HG03196 (cell line): ENCODE data around the gene ANKRD11.
"Not testable (repeated sequence)": the region's sequence is repeated elsewhere in the genome, so short reads cannot be mapped to it uniquely, and the experiment has no call there.

Experiments used
- ATAC-seq: cut with Tn5 transposase; IDR thresholded peaks from one replicate; pipeline ENCODE4 v1.9.1; 2021; ENCODE audit not compliant: unreplicated experiment

The ANKRD11 gene

GRCh38 chr16:89304941-89305705, 185.2 kb downstream of the ANKRD11 start:
- no peak for ATAC-seq

GRCh38 chr16:89304181-89304851, 186.0 kb downstream of the ANKRD11 start:
- ATAC-seq = no peak

GRCh38 chr16:89303617-89304016, 186.7 kb downstream of the ANKRD11 start:
- ATAC-seq = no peak

- ATAC-seq = no peak
Measured at GRCh38 chr16:89300976-89301360, 189.4 kb downstream of the ANKRD11 start.

- ATAC-seq = no peak
Measured at GRCh38 chr16:89300311-89300975, 189.9 kb downstream of the ANKRD11 start.

- not testable (repeated sequence) for ATAC-seq
Measured at GRCh38 chr16:89299357-89300111, 190.8 kb downstream of the ANKRD11 start.

GRCh38 chr16:89298623-89299225, 191.6 kb downstream of the ANKRD11 start:
- ATAC-seq = no peak

GRCh38 chr16:89297910-89298545, 192.3 kb downstream of the ANKRD11 start:
- no peak for ATAC-seq

- ATAC-seq = no peak
Measured at GRCh38 chr16:89297156-89297874, 193.0 kb downstream of the ANKRD11 start.

GRCh38 chr16:89295915-89296314, 194.4 kb downstream of the ANKRD11 start:
- ATAC-seq = no peak

GRCh38 chr16:89295071-89295900, 195.1 kb downstream of the ANKRD11 start:
- no peak for ATAC-seq

- ATAC-seq = no peak
Measured at GRCh38 chr16:89294486-89294885, 195.9 kb downstream of the ANKRD11 start.

GRCh38 chr16:89293276-89294143, 196.9 kb downstream of the ANKRD11 start:
- no peak for ATAC-seq

- no peak for ATAC-seq
Measured at GRCh38 chr16:89292443-89293078, 197.8 kb downstream of the ANKRD11 start.

GRCh38 chr16:89291776-89292175, 198.6 kb downstream of the ANKRD11 start:
- ATAC-seq = no peak

GRCh38 chr16:89291363-89291762, 199.0 kb downstream of the ANKRD11 start:
- ATAC-seq = no peak

- no peak for ATAC-seq
Measured at GRCh38 chr16:89290887-89291286, 199.5 kb downstream of the ANKRD11 start.
